Spleen (tissue), 11 donors: ENCODE measurements around the gene SOX9. TPM values are rescaled to one million over a fixed set of nuclear protein-coding genes. Genes with fewer than 3 reads are reported as not detected.

Experiments used
- DNase-seq: peaks from one replicate; pipeline ENCODE4 v3.0.0-alpha.2; 2020
- H3K27ac ChIP-seq, 8 donors: fragments of 200-600 bp; sonication (generic) in 7 of 8; 1 replicate in 4 of 8; 2 replicates in 4 of 8; pipeline versions ENCODE4 v1.5.0 to v1.8.0; 2016 to 2021; ENCODE audit warnings: inconsistent platforms in 4 of 8, mild to moderate bottlenecking in 4 of 8, moderate library complexity in 1 of 8
- H3K27me3 ChIP-seq, 7 donors: fragments of 200-600 bp; sonication (generic) in 6 of 7; replicated peaks in 1 of 7; 1 replicate in 4 of 7; 2 replicates in 3 of 7; pipeline versions ENCODE4 v1.5.0 to v1.8.0; 2016 to 2021; ENCODE audit warnings: inconsistent platforms in 3 of 7, mild to moderate bottlenecking in 1 of 7
- H3K36me3 ChIP-seq, 6 donors: fragments of 200-600 bp; sonication (generic) in 5 of 6; 1 replicate in 4 of 6; 2 replicates in 2 of 6; pipeline versions ENCODE4 v1.5.0 to v1.8.0; 2016 to 2021; ENCODE audit warnings: inconsistent platforms in 2 of 6
- H3K4me1 ChIP-seq, 6 donors: fragments of 200-600 bp; sonication (generic) in 5 of 6; 1 replicate in 3 of 6; 2 replicates in 3 of 6; pipeline versions ENCODE4 v1.5.0 to v1.8.0; 2016 to 2021; ENCODE audit warnings: inconsistent platforms in 3 of 6
- H3K4me3 ChIP-seq, 8 donors: fragments of 200-600 bp; sonication (generic) in 7 of 8; 1 replicate in 4 of 8; 2 replicates in 4 of 8; pipeline versions ENCODE4 v1.5.0 to v1.8.0; 2016 to 2021; ENCODE audit warnings: inconsistent platforms in 4 of 8, mild to moderate bottlenecking in 4 of 8, moderate library complexity in 2 of 8
- H3K9me3 ChIP-seq, 8 donors: fragments of 200-600 bp; sonication (generic) in 7 of 8; 1 replicate in 4 of 8; 2 replicates in 4 of 8; pipeline versions ENCODE4 v1.5.0 to v1.8.0; 2016 to 2021; ENCODE audit warnings: inconsistent platforms in 4 of 8
- POLR2A ChIP-seq, 3 donors: fragments of 450-650 bp; IDR thresholded peaks; one replicate each; pipeline ENCODE4 v1.5.1; 2017; ENCODE audit warnings: antibody characterized with exemption in 3 of 3, mild to moderate bottlenecking in 1 of 3
- POLR2AphosphoS5 ChIP-seq, 3 donors: sonication (generic); formaldehyde crosslinking; IDR thresholded peaks; one replicate each; pipeline ENCODE4 v1.5.1; 2017; ENCODE audit warnings: antibody characterized with exemption in 3 of 3
- WGBS, 5 donors: extraction: QIAGEN DNeasy Blood & Tissue Kit in 3 of 5; methylation state at CpG; one replicate each; pipeline versions ENCODE4 v1.1.5 to v1.1.7; 2013 to 2018; 5-methylcytosine and 5-hydroxymethylcytosine counted together
- intact Hi-C: fragments of 100-400 bp; cut with DNase I; formaldehyde crosslinking; loops from one replicate; pipeline ENCODE4 v1.15.0; 2023; ENCODE audit warnings: low total_unique reads
- polyA plus RNA-seq, 3 donors: library from polyadenylated mRNA; stranded (reverse); fragments of 200-250 nt; gene quantifications; one replicate each; pipeline ENCODE4 v1.2.1, GENCODE V29; 2013
- total RNA-seq, 7 donors: library from RNA; depleted of rRNA in 3 of 7; stranded (reverse); fragments of >200 nt in 3 of 7; fragmentation: NEBNext Ultra II Directional in 4 of 7; extraction: Animal tissue kit (Norgen Biotek cat#: 25700) in 4 of 7; gene quantifications; one replicate each; pipeline versions ENCODE4 v1.1.0 to v1.2.1, GENCODE V29; 2016 to 2021
- TF ChIP-seq, protein P1 (sequence below), 11 experiments: fragments of 200-600 bp in 7 of 11; fragments of 450-650 bp in 4 of 11; sonication (generic) in 4 of 11; IDR thresholded peaks in 8 of 11; conservative IDR thresholded peaks in 3 of 11; 1 replicate in 7 of 11; 2 replicates in 4 of 11; pipeline versions ENCODE4 v1.4.0 to v1.8.0; 2016 to 2021; ENCODE audit warnings: antibody characterized with exemption in 11 of 11, inconsistent platforms in 4 of 11, mild to moderate bottlenecking in 1 of 11
- donor health status: healthy with polysubstance abuse.
- donor health status: DM: no; HTN: no; CAD: no; lungs with moderate emphysema.
- donor health status: DM: no; HTN: no; CAD: no.
- donor health status: Bipolar disorder and iron deficiency.
- donor health status: healthy.
- donor health status: DM: no; HTN: no; CAD: no.
- donor health status: DM: yes; HTN: yes; CAD: no.

The SOX9 gene
- total and polyA plus RNA-seq, 10 donors = 0.09 to 1.0 (median 0.38) TPM; not detected in 2

DNA sequence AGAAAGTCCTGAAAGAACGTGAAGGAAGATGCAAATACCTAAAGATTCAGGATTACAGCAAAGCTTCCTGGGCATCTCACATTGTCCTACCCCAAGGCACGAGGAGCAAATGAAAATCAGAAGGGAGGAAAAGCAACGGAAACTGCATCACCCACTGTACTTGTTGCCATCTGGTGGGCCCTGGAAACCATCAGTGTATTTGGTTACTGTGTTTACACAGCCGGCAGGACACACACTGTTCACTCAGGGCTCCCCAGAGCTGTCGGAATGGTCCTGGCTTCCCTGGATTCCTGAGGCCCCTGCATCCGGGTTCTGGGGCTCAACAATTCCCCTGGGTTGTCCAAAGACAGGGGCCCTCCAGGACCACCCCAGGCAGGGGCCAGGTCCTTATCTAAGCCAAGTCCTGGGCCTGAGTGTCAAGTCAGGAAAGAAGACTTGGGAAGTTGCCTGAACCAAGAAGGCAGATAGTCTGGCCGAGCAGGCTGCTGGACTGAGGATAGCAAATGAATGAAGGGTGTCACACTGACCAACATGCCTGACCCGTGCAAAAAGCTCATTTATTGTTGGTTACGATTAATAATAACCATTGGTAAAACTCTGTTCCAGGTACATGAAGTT, 52.8 kb downstream of the SOX9 start:
- WGBS, 5 donors = 49 to 62% (median 57%) methylated on average over 9 of the region's 9 CpGs
- DNase-seq = no peak

DNA sequence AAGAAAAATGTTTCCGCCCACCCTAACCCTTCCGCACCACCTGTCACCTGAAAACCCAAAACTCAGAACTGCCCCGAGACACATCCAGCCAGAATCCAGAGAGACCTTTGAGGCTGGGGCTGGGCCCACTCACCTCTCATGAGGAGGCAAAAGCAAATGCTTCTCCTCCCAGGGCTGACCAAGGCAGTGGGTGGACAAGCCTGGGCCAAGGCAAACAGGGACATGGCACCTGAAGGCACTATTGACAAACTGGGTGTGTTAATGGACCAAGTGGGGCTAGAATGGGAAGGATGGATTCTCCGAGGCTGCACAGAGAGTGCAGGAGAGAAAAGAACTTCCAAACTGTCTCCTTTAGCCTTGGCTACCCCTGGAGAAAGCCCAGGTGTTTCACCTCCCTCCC, 54.4 kb downstream of the SOX9 start:
- WGBS, 5 donors = 82 to 94% (median 88%) methylated on average over 4 of the region's 4 CpGs
- Histone ChIP-seq H3K27me3 (peaks cover 0 to 5% (median 0%) of the 10 kb centered on the region in 7 donors), H3K9me3 (peaks cover 0 to 6% (median 0%) of the 10 kb centered on the region in 8 donors), H3K36me3 (no peaks in the 10 kb centered on the region), H3K4me3 (no peak overlapping the region), H3K27ac (no peak overlapping the region), H3K4me1 (no peaks in the 10 kb centered on the region)
- intact Hi-C loops = no loop called here
- DNase-seq = no peak
- TF ChIP-seq POLR2AphosphoS5 (IDR thresholded peaks at IDR 0.05) (no peak), POLR2A (IDR thresholded peaks at IDR 0.05) (no peak)
- TF ChIP-seq, protein P1, sequence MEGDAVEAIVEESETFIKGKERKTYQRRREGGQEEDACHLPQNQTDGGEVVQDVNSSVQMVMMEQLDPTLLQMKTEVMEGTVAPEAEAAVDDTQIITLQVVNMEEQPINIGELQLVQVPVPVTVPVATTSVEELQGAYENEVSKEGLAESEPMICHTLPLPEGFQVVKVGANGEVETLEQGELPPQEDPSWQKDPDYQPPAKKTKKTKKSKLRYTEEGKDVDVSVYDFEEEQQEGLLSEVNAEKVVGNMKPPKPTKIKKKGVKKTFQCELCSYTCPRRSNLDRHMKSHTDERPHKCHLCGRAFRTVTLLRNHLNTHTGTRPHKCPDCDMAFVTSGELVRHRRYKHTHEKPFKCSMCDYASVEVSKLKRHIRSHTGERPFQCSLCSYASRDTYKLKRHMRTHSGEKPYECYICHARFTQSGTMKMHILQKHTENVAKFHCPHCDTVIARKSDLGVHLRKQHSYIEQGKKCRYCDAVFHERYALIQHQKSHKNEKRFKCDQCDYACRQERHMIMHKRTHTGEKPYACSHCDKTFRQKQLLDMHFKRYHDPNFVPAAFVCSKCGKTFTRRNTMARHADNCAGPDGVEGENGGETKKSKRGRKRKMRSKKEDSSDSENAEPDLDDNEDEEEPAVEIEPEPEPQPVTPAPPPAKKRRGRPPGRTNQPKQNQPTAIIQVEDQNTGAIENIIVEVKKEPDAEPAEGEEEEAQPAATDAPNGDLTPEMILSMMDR (IDR thresholded peaks at IDR 0.05 in 8 of 11, conservative IDR thresholded peaks at IDR 0.05 in 3 of 11) = no peak

More for the DNA sequence above, 52.8 kb downstream of the SOX9 start:
- intact Hi-C loops = no loop called here
- H3K4me3 ChIP-seq = no peak overlapping the region
- no peak overlapping the region for H3K27ac ChIP-seq
- TF ChIP-seq, protein P1 (IDR thresholded peaks at IDR 0.05 in 8 of 11, conservative IDR thresholded peaks at IDR 0.05 in 3 of 11) = no peak
- no peak for TF ChIP-seq POLR2A (IDR thresholded peaks at IDR 0.05)
- TF ChIP-seq POLR2AphosphoS5 (IDR thresholded peaks at IDR 0.05) = no peak
- no peaks in the 10 kb centered on the region for H3K4me1 ChIP-seq
- no peaks in the 10 kb centered on the region for H3K36me3 ChIP-seq
- H3K27me3 ChIP-seq = peaks cover 0 to 5% (median 0%) of the 10 kb centered on the region in 7 donors
- peaks cover 0 to 6% (median 0%) of the 10 kb centered on the region in 8 donors for H3K9me3 ChIP-seq
